Activated naive CD8-positive, alpha-beta T cell (primary cell): ENCODE measurements around the gene RAB8B.

ENCODE experiments used
- H3K27ac Mint-ChIP-seq: one replicate; pipeline ENCODE4 v1.8.0; 2021; ENCODE audit warnings: mixed read lengths
- H3K27me3 Mint-ChIP-seq: one replicate; pipeline ENCODE4 v1.8.0; 2021; ENCODE audit warnings: mixed read lengths
- H3K36me3 Mint-ChIP-seq: one replicate; pipeline ENCODE4 v1.8.0; 2021; ENCODE audit warnings: mixed read lengths
- H3K4me1 Mint-ChIP-seq: one replicate; pipeline ENCODE4 v1.8.0; 2021; ENCODE audit warnings: low read depth, mixed read lengths
- H3K4me3 Mint-ChIP-seq: one replicate; pipeline ENCODE4 v1.8.0; 2021; ENCODE audit warnings: mild to moderate bottlenecking, mixed read lengths
- H3K9me3 Mint-ChIP-seq: one replicate; pipeline ENCODE4 v1.8.0; 2021; ENCODE audit warnings: low read depth, mixed read lengths

The RAB8B gene

GRCh38 chr15:63306492-63307073 lies 117.2 kb downstream of the RAB8B start:
- Mint-ChIP-seq H3K9me3 (no peaks in the 10 kb centered on the region), H3K27ac (no peak overlapping the region), H3K4me3 (no peak overlapping the region), H3K36me3 (peaks cover 12% of the 10 kb centered on the region), H3K4me1 (no peaks in the 10 kb centered on the region), H3K27me3 (no peaks in the 10 kb centered on the region)

GRCh38 chr15:63308491-63308890 lies 119.1 kb downstream of the RAB8B start:
- Mint-ChIP-seq H3K4me3 (no peak overlapping the region), H3K27ac (no peak overlapping the region), H3K36me3 (peaks cover 5% of the 10 kb centered on the region), H3K4me1 (no peaks in the 10 kb centered on the region), H3K9me3 (no peaks in the 10 kb centered on the region), H3K27me3 (no peaks in the 10 kb centered on the region)

GRCh38 chr15:63308947-63309346 lies 119.5 kb downstream of the RAB8B start:
- Mint-ChIP-seq H3K27ac (no peak overlapping the region), H3K27me3 (no peaks in the 10 kb centered on the region), H3K4me1 (no peaks in the 10 kb centered on the region), H3K36me3 (peaks cover 5% of the 10 kb centered on the region), H3K4me3 (no peak overlapping the region), H3K9me3 (no peaks in the 10 kb centered on the region)

GRCh38 chr15:63310646-63311045 lies 121.2 kb downstream of the RAB8B start:
- no peaks in the 10 kb centered on the region for H3K9me3 Mint-ChIP-seq
- no peaks in the 10 kb centered on the region for H3K4me1 Mint-ChIP-seq
- H3K27me3 Mint-ChIP-seq = no peaks in the 10 kb centered on the region
- no peak overlapping the region for H3K27ac Mint-ChIP-seq
- H3K36me3 Mint-ChIP-seq = peaks cover 5% of the 10 kb centered on the region
- no peak overlapping the region for H3K4me3 Mint-ChIP-seq

- peaks cover 5% of the 10 kb centered on the region for H3K36me3 Mint-ChIP-seq
- no peak overlapping the region for H3K4me3 Mint-ChIP-seq
- H3K27ac Mint-ChIP-seq = no peak overlapping the region
- H3K4me1 Mint-ChIP-seq = no peaks in the 10 kb centered on the region
- no peaks in the 10 kb centered on the region for H3K27me3 Mint-ChIP-seq
- no peaks in the 10 kb centered on the region for H3K9me3 Mint-ChIP-seq
These were observed 122.9 kb downstream of the RAB8B start for GRCh38 chr15:63312286-63312685.

GRCh38 chr15:63313825-63314224 lies 124.4 kb downstream of the RAB8B start:
- no peak overlapping the region for H3K4me3 Mint-ChIP-seq
- no peaks in the 10 kb centered on the region for H3K27me3 Mint-ChIP-seq
- H3K4me1 Mint-ChIP-seq = no peaks in the 10 kb centered on the region
- H3K9me3 Mint-ChIP-seq = no peaks in the 10 kb centered on the region
- no peak overlapping the region for H3K27ac Mint-ChIP-seq
- peaks cover 5% of the 10 kb centered on the region for H3K36me3 Mint-ChIP-seq

GRCh38 chr15:63314409-63314808 lies 125.0 kb downstream of the RAB8B start:
- Mint-ChIP-seq H3K27ac (no peak overlapping the region), H3K36me3 (peaks cover 2% of the 10 kb centered on the region), H3K9me3 (no peaks in the 10 kb centered on the region), H3K4me3 (no peak overlapping the region), H3K4me1 (no peaks in the 10 kb centered on the region), H3K27me3 (no peaks in the 10 kb centered on the region)
